HL-60/S4 treated with retinoic acid at 250 ng/mL for 4 days and 3 days (cell line): ENCODE data around the gene TMEM30B.

Experiments
- in situ Hi-C: fragments of 300-500 bp; cut with MboI; formaldehyde crosslinking; loops from 2 replicates; pipeline ENCODE4 v1.7.0; 2022; ENCODE audit warnings: low sequenced_read_pairs

Gene TMEM30B

GRCh38 chr14:61300209-61300608 lies 19.1 kb upstream of the TMEM30B start:
- in situ Hi-C loops: no loop called here

DNA sequence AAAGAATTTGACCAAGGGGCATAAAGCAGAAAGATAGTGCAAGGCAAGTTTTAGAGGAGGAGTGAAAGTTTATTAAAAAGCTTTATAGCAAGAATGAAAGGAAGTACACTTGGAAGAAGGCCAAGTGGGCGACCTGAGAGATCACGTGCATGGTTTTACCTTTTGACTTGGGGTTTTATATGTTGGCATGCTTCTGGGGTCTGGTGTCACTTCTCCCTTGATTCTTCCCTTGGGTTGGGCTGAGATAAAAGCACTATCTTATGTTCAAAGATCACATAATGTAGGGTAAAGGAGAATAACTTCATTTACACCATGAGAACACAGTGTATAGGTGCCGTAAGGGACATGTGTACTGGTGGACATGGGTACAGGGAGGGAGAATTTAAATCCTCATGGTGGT lies 17.7 kb upstream of the TMEM30B start:
- in situ Hi-C loops: no loop called here

- in situ Hi-C loops: no loop called here
Measured at GRCh38 chr14:61297581-61297980, 16.4 kb upstream of the TMEM30B start.

- in situ Hi-C loops: no loop called here
Measured at GRCh38 chr14:61296719-61297502, 15.8 kb upstream of the TMEM30B start.

- in situ Hi-C loops: no loop called here
Measured at GRCh38 chr14:61296151-61296550, 15.0 kb upstream of the TMEM30B start.

DNA sequence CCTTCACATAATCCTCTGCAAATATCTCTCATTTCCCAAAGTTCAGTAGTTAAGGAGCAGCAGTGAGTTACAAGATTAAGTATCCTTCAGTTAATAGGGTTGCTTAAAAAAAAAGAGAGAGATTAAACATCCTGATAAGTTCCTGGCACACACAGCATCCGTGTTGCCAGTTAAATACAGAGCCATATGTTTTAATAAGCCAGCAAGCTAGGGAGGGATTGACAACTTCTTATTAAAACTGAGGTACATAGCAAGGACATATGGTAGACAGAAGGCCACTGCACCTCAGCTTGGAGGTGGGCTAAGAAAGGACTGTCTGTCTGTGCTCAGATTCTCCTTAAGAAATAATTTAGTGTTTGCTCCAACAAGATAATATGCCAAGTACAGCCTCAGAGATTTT lies 9.6 kb upstream of the TMEM30B start:
- in situ Hi-C loops: no loop called here

DNA sequence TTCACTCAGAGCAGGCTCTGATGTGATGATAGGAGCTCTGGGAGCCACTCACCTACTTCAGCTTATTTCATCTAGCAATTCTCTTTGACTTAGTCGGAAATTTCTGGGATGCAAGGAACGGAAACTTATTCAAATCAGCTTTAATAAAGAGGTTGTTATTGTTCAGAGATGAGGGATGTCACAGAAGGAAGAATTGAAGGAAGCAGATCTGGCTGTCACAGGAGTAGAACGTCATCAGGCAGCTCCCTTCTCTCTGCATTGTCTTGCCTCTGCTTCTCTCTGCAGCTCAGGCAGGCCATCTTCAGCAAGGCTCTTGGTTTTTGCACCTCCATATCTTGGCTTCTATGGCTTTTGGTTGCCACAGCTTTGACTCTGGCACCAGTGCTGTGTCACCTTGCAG lies 7.6 kb upstream of the TMEM30B start:
- in situ Hi-C loops: no loop called here

DNA sequence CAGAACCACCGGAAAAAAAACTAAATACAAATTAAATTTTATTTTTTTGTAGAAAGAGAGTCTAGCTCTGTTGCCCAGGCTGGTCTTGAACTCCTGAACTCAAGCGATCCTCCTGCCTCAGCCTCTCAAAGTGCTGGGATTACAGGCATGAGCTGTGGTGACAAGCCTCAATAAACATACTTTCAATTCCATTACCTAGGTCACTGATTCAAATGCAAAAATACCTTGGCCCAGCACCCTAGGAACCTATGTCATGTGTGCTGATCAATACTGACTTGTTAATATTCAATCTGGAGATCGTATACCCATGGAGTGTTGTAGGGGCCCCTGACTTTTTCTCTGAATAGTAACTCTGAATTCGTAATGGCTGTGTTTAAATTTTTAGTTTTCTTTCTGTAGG lies 7.1 kb upstream of the TMEM30B start:
- in situ Hi-C loops: no loop called here

DNA sequence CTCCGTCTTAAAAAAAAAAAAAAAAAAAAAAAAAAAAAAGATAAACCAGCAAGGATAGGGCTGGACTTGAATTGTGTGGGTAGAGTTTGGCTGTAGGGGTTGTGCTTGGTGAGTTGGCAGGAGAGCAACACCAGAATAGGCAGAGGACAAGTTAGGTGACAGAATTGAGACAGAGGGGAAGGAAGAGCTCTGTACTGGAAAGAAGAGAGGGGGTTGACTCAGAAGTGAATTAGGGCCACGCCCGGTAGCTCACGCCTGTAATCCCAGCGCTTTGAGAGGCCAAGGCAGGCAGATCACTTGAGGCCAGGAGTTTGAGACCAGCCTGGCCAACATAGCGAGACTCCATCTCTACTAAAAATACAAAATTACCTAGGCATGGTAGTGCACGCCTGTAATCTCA lies 6.1 kb upstream of the TMEM30B start:
- in situ Hi-C loops: no loop called here

DNA sequence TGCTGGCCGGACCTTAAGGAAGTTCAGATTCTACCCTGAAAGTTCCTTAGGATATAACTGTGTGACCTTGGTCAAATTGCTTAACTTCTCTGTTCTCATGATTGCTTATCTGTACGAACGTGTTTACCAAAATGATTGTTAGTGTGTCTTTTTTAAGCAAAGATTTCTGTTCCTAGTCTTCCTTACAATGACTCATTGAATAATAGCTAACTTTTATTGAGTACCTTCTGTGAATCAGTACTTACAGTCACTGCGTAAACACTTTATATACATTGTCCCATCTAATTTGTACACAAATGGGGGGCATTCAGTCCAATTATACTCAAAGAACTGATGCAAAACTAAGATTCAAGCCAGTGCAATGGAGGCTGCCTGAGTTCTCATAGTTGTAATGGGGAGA lies 4.2 kb upstream of the TMEM30B start:
- in situ Hi-C loops: no loop called here

- in situ Hi-C loops: no loop called here
Measured at GRCh38 chr14:61284001-61284400, 2.9 kb upstream of the TMEM30B start.

DNA sequence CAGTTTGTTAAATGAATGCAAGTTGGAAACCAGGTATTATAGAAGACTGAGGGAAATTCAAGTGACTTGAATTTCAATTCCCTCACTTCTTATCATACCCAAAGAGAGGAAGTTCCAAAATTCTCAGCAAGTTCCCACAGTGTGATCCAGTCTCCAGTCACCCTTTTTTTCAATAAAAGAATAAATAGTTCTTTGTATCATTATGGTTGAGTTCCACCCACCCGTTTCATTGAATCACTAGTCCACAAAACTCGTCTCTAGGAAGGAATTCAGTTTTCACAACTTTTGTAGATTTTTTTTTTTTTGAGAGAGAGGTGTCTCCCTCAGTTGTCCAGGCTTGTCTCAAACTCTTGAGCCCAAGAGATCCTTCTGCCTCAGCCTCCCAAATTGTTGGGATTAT lies 1.6 kb upstream of the TMEM30B start:
- in situ Hi-C loops: no loop called here

GRCh38 chr14:61281948-61282275 lies 774 bp upstream of the TMEM30B start:
- in situ Hi-C loops: no loop called here

DNA sequence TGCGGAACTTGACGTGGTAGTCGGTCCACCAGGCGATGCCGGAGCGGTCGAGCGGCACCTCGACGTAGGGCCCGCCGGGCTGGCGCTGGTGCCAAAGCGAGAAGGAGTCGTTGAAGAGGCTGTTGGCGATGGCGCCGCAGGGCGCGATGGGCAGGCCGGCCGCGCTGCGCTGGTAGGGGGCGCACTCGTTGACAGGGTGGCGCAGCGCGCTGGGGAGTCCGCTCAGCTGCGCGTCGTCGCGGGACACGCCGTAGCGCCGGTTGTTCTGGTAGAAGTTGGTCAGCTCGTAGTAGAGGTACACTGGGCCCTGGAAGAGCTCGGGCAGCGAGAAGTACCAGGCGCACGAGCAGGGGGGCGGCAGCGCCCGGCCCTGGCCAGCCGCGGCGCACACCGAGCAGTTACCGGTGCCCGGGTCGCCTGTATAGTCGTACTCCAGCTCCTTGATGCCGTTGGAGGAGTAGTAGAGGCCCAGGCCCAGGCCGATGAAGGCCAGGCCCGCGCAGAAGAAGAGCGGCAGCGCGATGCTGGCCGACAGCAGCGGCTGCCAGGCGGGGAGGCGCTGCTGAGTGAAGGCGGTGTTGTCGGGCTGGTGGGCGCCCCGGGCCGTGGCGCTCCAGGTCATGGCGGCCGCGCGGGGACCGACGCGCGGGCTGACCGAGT lies 482 bp downstream of the TMEM30B start:
- in situ Hi-C loops: no loop called here

DNA sequence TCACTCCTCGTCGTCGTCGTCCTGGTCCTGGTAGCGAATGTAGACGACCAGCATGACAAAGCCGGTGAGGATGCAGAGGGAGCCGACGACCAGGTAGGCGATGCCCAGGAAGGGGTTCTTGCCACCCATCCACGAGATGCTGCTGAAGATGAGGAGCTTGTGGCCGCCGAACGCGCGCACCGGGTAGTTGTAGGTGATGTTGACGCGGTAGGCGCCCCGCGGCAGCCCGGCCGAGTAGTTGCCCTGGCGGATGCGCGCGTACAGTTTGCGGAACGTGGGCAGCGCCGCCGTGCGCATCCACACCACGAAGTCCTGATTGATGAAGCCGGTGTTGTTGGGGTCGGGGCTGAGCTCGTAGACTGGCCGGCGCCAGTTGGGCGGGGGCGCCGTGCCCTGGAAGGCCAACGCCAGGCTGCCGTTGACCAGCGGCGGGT lies 1.0 kb downstream of the TMEM30B start:
- in situ Hi-C loops: no loop called here

GRCh38 chr14:61279082-61279481 lies 2.1 kb downstream of the TMEM30B start:
- in situ Hi-C loops: no loop called here

DNA sequence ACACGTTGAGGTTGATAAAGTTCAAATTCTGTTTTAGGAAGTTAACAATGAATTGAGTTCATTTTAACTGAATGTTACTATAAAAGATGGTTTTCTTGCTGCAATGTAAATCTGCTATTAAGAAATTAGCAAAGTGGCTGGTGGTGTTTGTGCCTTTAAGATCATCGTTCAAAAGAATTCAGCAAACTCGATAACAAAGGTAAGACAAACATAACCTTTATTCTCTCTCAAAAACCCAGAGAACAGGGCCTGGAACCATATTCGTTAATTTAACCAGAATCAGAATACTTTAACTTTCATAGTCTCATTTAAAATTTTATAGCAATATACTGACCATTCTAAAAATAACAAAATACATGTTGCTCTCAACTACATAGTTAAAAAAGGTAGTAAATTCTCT lies 3.4 kb downstream of the TMEM30B start:
- in situ Hi-C loops: no loop called here

DNA sequence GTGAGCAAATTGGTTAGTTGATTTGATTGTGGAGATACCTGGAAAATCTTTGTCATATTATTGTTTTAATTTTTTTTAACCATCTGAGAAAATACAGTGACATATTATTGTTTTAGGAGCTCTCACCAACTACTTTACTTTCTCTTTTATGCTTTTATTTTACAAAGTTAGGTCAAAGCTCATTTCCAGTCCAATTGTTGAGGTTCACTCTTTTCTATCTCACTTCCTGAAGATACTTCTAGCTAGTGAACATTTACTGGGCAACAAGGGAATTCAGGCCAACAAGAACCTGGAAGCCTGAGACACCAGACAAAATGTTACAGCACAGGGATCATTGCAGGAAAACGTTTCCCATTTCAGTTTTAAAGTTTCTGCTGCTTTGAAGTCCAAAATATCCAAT lies 3.9 kb downstream of the TMEM30B start:
- in situ Hi-C loops: no loop called here

- in situ Hi-C loops: loop anchor here (25.0 kb wide), 2 partner anchors 634 to 934 kb away; partner anchors contain the start of gene SIX1
Measured at GRCh38 chr14:61271552-61271951, 9.6 kb downstream of the TMEM30B start.

GRCh38 chr14:61270714-61271113 lies 10.4 kb downstream of the TMEM30B start:
- in situ Hi-C loops: loop anchor here (25.0 kb wide), 2 partner anchors 633 to 933 kb away; partner anchors contain the start of gene SIX1

GRCh38 chr14:61269321-61270083 lies 11.6 kb downstream of the TMEM30B start:
- in situ Hi-C loops: loop anchor here (25.0 kb wide), 2 partner anchors 632 to 932 kb away; partner anchors contain the start of gene SIX1

GRCh38 chr14:61268812-61269211 lies 12.3 kb downstream of the TMEM30B start:
- in situ Hi-C loops: loop anchor here (25.0 kb wide), 2 partner anchors 632 to 932 kb away; partner anchors contain the start of gene SIX1
